ENCODE measurements around the gene CSF2.
A peak's percentile ranks its signal among the peaks of the same experiment; 100 is the strongest.

The CSF2 gene

DNA sequence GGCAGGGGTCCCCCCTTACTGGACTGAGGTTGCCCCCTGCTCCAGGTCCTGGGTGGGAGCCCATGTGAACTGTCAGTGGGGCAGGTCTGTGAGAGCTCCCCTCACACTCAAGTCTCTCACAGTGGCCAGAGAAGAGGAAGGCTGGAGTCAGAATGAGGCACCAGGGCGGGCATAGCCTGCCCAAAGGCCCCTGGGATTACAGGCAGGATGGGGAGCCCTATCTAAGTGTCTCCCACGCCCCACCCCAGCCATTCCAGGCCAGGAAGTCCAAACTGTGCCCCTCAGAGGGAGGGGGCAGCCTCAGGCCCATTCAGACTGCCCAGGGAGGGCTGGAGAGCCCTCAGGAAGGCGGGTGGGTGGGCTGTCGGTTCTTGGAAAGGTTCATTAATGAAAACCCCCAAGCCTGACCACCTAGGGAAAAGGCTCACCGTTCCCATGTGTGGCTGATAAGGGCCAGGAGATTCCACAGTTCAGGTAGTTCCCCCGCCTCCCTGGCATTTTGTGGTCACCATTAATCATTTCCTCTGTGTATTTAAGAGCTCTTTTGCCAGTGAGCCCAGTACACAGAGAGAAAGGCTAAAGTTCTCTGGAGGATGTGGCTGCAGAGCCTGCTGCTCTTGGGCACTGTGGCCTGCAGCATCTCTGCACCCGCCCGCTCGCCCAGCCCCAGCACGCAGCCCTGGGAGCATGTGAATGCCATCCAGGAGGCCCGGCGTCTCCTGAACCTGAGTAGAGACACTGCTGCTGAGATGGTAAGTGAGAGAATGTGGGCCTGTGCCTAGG is at the start of gene CSF2:
Gene CSF2 (plus strand): TSS at position 559 of the 783 bp plus-strand sequence. CDS start 35 bp downstream, at position 594.
- no peak for DNase-seq

DNA sequence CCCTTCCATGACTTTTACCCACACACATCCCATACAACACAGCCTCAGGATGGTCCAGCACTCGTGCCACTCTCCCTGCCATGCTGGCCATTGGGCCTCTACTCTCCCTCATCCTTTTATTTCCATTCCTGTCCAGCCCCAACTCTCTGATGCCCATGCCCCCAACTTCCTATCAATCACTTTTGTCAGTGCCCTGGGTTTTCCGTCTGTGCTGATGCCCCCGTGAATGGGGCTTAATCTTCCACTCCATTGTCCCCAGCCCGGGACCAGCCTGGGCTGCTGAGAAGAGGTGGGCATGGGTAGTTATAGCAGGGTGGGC is 49.5 kb upstream of the CSF2 start:
- no peak for DNase-seq

DNA sequence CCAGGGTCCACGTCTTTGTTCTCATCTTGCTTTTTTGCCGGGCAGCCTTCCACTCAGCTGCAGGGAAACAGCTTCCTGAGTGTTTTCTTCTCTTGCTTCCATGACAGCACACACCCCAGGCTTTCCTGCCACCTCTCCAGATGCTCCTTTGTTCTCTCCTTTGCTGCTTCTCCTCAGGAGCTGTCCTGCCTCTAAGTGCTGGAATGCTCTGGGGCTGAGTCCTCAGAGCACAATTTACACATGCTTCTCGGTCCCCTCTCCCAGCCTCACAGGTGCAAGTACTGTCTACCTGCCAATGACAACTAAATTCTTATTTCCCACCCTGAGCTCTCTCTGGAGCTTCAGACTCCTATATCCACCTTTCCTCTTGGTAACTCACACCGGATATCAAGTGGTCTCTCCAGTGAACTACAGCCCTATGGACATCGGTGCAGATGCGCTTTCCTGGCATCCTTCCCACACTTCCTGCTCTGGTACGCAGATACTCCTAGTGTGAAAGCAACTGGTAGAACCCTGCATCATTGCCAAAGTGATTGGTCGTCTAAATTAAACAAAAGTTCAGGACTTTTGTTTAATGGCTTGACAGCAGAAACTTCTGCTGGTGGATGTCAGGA is 48.7 kb upstream of the CSF2 start:
- DNase-seq: no peak

DNA sequence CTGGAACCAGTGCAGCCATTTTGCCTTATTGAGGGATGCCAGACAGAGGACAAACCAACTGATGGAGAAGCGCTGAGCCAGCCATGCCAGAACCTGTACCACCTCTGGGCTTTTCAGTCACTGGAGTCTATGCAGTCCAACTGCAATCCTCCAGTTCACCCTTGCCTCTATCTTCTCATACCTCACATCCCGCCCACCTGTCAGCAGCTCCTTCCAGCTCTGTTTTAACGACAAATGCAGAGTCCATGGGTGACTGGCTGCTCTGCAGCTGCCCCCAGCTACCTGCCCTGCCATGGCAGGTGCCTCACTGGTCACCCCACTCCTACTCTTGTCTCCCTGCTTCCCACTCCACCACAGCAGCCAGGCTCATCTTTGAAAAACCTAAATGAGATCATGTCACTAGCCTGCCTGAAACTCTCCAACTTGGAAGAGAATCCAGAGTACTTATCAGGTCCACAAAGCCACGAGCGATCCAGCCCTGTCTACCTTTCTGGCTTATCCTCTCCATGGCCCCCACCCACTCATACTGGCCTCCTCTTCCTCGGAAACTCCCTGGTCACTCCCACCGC is 48.1 kb upstream of the CSF2 start:
- DNase-seq: no peak

DNA sequence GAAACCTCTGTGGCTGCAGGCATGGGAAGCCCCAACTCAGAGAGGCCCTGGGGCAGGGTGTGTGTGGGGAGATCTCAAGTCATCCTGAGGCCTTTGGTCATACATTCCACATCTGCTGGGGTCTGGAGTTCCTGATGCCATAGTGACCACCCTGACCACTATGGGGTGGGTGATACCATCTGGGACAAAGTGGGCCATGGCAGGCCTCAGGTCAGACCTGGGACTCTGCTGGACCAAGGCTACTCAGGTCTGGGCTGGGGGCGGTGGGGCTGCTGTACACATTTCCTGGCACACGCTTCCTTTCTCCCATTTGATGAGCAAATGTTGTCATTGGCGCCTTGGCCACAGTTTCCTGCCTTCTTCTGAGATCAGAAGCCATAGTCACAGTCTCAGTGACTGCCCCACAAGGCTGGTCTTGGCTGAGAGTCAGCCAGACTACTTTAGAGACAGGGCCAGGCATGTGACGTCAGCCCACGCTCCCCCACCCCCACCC is 47.0 kb upstream of the CSF2 start:
- DNase-seq: no peak

DNA sequence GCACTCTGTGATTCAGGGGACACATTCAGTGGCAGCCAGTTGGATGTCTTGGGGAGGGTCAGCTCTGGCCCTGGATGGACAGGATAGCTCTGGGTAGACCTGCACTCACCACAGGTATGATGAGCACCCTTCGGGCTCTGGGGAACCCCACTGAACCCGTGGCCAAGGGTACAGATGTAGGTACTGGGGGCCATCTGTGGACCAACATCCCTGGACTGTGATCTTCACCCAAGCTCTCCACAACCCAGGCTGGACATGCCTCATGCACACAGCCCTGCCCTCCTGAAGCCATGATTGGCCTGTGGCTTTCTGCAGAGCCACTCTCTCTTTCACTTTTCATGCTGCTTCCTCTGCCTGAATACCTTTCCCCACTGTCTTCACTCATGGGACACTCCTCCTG is 46.6 kb upstream of the CSF2 start:
- DNase-seq: no peak

DNA sequence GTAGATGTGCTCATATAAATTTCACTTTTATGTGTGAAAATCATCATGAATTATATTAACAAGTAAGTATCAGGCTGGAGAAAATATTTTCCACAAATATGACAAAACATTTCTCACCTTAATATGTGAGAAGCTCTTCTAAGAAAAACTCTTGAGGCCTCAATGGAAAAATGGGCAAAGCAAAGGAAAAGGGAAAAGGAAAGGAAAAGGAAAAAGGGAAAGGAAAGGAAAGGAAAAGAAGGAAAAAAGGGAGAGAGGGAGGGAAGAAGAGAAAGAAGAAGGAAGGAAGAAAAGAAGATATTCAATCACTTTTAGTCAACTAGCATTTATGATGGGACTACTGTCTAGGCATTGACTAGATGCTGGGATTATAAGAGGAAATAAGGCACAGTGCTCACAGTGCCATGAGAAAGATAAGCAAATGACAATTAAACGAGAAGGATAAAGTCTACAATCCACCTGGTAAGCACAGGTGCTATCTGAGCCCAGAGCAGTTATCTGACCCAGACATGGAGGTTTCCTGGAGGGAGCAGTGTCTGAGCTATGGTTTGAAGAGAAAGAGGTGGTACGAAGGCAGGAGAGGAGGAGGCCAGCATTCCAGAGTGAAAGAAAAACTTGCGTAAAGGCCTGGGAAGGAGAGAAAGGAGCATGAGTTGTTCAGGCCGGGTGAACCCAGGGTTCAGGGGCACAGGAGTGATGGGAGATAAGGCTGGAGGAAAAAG is 43.8 kb upstream of the CSF2 start:
- DNase-seq: no peak

DNA sequence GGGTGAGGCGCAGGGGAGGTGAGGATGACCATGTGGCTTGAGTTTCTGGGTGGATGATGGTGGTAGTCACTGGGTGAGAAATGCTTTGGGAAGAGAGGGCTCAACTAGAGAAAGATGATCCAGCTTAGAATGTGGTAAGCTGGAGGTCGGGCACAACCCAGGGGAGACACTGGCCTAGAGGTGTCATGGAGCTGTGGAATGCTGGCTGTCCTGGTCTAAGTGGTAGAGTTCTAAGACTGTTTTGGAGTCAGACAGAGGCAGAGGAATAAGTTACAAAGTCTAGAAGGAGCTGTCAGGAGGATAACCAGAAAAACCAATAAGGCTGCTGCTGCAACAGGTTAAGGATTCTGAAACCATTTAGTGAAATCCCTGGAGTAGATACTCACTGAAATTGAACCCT is 43.0 kb upstream of the CSF2 start:
- DNase-seq: no peak

DNA sequence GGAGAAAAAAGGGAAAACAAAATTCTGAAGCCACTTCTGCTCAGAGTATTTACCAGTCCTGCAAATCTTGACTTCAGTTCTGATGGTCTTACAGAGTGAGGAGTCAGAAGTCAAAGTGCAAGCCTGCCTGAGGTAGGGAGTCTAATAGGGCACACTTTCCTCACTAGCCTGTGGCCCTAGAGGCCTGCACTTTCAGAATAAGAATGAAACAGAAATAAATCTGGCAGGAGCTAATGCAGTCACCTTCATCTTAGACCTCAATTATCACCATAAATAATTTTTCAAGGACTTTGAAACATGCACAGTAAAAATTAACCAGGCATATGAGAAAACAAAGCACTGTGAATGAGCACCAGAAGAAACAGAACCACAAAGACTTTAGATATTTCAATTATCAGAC is 41.4 kb upstream of the CSF2 start:
- no peak for DNase-seq

DNA sequence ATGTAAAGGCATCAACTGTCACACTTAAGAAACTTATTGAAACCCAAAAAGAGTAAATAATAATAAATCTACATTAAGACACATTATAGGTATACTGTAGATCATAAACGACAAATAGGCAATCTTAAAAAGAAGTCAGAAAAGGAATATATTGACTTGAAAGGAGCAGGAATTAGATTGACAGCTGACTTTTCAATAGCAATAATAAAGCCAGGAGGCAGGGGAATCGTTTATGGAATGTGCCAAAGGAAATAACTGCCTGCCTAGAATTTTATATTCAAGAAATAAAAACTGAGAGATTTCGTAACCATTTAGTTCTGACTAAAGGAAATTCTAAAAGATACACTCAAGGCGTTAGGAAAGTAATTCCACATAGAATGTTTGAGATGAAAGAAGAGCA is 40.5 kb upstream of the CSF2 start:
- DNase-seq: no peak

DNA sequence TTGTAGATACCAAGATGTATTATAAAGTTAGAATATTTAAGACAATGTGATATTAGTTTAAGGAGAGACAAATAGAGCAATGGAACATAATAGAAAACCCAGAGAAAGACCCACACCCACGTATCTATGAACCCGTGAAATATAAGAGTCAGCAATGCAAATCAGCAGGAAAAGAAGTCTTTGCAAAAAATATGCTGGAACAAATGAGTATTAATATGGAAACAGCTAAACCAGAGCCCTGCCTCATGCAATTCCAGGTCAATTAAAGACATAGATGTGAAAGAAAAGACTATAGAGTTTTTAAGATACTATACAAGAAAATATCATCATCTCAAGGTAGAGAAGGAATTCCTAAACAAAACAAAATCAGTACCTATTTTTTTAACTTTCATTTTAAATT is 36.2 kb upstream of the CSF2 start:
- DNase-seq: no peak

DNA sequence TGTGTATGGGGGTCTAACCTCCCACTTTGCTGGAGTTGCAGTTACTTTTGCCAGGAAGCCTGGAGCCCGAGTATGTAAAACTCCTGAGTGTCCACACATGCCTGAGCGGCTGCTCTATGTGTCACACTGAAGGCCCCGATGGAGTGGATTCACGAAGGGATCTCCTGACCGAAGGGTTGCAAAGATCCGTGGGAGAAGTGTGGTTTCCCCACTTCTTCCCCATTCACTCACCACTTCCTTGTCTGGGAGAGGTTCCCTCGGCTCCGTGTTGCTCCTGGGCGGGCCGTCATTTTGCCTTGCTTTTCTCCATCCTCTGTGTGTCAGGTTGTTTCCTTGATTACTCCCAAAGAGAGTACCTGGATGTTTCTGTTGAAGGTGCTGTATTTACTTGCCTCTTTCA is 29.4 kb upstream of the CSF2 start:
- DNase-seq: no peak

DNA sequence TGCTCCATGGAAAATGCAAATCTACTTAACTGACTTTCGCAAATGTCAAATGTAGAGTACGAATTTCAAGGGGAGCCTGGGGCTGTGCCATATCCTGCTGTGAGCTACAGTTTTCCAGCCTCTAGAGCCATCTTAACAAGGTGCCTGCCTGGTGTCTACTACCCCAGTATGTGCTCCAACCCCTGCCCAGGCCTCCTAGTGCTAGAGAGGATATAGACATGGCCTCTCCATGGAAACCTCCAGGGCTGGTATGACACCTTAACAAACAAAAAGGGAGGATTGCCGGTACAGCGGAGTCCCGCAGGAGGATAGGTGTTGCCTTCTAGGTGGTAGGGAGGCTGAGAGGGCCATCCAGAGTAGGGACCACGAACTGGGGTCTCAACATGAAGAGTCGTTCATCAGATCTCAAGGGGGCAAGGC is 26.7 kb upstream of the CSF2 start:
- no peak for DNase-seq

DNA sequence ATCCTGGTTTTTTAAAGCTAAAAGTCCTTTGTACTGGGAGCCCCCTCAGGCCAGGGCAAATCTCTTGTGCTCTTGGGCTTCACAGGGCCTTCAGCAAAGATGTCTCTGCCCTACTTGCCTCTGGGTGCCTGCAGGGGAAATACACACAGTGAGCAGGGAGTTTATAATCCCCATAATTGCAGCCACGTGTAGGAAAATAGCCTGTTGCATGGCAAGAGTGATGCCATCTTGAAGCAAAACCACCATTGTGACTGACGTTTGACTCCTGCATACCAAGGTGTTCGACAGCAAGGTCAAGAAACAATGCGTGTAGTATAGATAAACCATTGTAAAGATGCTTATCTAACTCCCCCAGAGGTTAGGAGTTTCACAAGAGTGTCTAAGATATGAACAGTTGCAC is 24.5 kb upstream of the CSF2 start:
- no peak for DNase-seq

DNA sequence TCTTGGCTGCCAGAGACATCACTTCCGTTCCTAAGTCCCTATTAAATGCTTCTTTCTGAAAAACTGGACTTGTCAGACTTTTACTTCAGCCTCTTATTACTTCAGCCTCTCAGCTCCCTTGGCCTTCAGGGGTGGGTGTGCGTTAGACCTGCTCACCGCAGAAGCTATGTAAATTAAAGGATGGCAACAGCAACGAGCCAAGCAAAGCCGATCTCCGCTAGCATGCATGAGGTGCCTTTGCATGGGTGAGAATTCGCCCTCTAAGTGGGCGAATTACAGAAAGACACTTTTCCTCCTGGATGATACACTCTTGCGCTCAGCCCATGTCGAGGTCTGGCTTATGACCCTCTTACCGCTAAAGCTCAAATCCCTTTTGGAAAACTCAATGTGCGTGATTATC is 24.0 kb upstream of the CSF2 start:
- no peak for DNase-seq

DNA sequence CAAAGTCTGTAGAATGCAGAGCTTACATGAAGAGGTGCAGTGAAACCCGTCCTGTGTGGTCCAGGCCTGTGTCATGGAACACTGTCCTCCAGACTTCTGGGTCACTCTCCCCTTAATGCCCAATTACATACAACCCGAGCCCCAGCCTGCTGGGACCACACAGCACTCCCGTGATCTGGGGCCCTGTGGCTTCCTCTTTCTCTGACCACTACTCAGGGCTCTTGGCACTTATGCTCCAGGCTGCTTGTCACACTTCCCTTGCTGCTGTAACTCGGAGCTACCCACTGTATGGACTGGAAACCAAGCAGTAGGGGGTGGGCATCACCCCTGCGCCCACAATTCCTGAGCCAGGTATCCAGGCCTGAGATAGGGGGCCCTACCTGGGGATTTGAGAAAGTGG is 23.5 kb upstream of the CSF2 start:
- DNase-seq: no peak

DNA sequence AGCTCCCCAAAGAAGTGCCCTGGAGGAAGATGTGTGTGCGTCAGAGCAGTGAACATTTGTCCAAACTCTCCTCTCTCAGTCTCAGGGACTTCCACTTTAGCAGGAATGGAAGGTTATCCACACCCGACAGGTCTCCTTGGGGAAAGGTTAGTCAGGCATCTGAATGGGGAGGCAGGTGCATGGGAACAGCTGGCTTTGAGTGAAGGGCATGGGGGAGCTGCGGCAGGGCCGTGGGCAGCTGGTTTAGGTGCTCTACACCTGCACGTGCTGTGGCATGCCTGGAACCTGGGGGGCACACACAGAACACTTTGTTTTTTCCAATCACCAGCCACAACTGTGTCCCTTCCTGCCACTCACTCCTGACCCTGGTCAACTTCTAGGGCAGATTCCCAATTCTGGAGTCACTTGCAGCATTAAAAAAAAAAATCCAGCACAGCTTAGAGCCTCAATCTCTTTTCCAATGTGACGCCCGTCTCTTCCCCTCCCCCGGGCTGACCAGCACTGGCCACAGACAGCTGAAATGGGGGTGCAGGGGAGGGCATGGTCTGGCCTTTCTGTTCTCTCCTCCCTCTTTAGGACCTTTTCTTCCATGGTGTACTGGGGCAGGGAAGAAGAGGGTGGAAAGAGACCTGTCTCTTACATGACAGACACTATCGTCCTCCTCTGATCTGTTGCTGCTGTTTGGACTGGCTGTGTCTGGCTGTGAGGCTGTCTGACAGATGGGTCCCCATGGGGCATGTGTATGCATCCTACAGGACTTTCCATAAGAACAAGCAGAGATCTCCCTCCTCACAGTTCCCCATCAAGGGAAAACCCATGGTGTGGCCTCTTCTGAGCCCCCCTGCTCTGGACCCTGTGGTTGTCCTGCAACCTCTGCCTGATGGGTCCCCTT is 22.7 kb upstream of the CSF2 start:
- DNase-seq: peak in 2 of 3 experiments; percentile 3 to 28

DNA sequence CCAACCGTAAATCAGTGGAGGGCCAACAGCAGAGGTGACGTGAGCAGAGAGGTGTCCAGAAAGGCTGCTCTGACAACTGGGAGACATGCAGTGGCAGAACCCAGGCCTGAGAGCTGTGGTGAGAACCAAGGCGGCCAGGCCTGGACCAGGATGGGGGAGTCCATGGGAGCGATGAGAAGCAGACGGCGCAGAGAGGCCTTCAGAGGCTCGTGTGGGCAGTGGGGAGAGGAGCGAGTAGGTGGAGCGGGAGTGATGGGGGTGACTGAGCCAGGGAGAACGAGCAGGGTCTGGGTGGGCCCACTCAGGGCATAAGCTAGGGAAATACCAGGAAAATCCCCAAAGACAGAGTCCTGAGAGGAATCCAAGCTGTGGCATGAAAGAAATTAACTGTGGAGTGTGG is 21.1 kb upstream of the CSF2 start:
- DNase-seq: no peak

DNA sequence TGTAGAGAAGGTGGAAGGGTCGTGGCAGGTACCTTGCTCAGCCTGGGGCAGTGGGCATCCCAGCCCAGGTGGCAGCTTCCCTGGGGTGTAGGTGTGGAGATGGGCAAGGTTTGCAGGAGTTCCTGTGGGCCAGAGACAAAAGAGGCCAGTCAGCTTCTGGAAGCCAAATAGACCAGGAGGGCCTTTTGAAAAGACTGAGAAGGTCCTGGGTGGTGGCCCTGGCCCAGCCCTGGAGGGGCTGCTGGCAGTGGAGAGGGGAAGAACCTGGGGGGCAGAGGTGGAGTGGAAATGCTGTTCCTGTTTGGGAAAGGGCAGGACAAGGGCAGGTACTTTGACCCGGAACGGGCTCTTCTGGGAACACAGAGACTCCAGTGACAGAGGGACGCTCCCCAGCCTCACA is 20.1 kb upstream of the CSF2 start:
- DNase-seq: no peak

DNA sequence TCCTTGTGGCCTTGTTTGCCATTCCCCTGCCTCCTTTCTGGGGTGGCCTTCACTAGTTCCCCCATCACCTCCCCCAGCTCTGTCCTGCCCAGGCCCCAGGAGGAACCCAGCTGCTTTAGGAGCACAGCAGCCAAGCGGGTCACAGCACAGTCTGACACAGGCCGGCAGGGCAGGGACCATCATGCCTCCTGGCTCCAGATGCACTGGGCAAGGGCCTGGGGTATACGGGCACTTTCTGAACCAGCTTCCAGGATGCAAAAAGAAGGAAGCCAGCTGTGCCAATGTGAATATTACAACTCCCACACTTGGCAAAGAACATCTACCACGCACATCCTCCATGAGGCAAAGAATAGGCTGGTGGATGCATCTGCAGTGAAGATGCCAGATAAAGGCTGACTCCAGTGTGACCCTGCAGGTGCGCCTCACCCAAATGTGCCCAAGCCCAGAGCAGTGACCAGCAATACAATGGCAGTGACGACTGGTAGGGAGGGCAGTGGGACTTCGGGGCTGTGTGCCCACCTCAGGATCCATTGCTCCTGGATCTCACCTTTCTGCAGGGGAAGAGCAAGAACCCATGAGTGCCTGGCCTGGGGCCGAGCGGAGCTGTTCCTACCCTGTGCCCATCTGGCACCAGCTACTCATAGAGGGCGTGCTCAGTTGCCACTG is 19.4 kb upstream of the CSF2 start:
- no peak for DNase-seq

DNA sequence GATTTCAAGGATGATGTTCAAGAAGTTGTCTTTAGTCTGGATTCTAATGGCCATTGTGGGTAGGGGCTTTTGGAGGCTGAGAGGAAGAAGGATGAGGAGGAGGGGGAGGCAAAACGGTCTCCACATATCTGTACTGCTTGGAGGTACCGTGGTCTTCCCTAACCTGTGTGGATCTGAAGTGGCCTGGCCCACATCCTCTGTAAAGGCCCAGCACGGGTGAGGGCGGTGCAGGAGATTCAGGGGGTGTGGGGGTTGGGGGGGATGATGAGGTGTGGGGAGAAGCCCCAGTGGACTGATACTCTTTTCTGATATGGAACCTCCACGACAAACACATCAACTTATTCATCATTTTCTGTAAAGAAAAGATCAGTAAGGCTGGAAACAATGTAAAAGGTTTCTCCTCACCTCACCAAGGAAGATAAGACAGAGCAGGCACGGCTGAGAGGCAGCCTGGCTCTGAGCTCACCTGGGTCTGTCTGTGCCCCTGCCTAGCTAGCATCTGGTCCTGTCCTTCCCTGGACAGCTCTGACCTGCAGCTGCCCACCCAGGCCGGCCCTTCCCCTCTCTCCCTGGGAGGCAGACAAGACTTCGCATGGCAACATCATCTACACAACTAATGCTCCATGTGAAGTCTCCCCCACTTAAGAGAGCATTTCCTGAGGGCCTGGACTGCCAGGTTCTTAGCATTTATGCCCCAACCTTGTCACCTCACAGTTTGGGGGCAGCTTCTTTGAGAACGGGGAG is 18.7 kb upstream of the CSF2 start:
- DNase-seq: no peak
